HepG2 (cell line): ENCODE results near the gene PPOX. TPM values are rescaled to one million over a fixed set of nuclear protein-coding genes. Genes with fewer than 3 reads are reported as not detected.

ENCODE experiments used
- ATAC-seq: fragments of 200-7000 bp; cut with Tn5 transposase; 3 replicates; pipeline ENCODE4 v1.9.1; 2020; ENCODE audit warnings: mild to moderate bottlenecking, moderate library complexity
- Bru-seq: library from RNA; stranded (reverse); fragments of 400-500 nt; gene quantifications from one replicate; lab custom pipeline; 2021; lab: Mats Ljungman, UMichigan
- BruChase-seq, 2 experiments: library from RNA; stranded (reverse); fragments of 400-500 nt; gene quantifications; one replicate each; lab custom pipeline; 2021; lab: Mats Ljungman, UMichigan
- BruUV-seq: library from RNA; stranded (reverse); fragments of 400-500 nt; replicated peaks from 2 replicates; lab custom pipeline; 2021; lab: Mats Ljungman, UMichigan
- CTCF ChIA-PET: fragments of 300-600 bp; formaldehyde crosslinking; extraction: SDS; loops from one replicate; lab custom pipeline; 2021; ENCODE audit warnings: low total read pairs, inconsistent platforms, low intra/inter-chr PET ratio; lab: Yijun Ruan, JAX
- POLR2A ChIA-PET: fragments of 350-600 bp; sonication (Branson Sonifier 250); formaldehyde crosslinking; loops from one replicate; lab custom pipeline; 2020; ENCODE audit warnings: antibody characterized with exemption, inconsistent platforms; lab: Yijun Ruan, JAX
- DNase-seq: peaks from one replicate; pipeline ENCODE4 v3.0.0-alpha.2; 2015; ENCODE audit warnings: low spot score
- FAIRE-seq: peaks from 3 replicates; lab custom pipeline; 2011; peaks lifted over from hg19 to GRCh38; lab: Jason Lieb, UNC
- H2AFZ ChIP-seq: one replicate; pipeline ENCODE4 v1.6.1; 2011; ENCODE audit warnings: low read length, inconsistent platforms
- H3K27ac ChIP-seq: fragments of 300-600 bp; 3 replicates; pipeline ENCODE4 v1.8.0; 2011; ENCODE audit warnings: mixed run types, mild to moderate bottlenecking, mixed read lengths, low read length, inconsistent platforms; ENCODE audit not compliant: insufficient read depth; ENCODE audit errors: extremely low read length
- H3K27me3 ChIP-seq, 2 experiments: fragments of 200-600 bp in 1 of 2; 2 replicates in 1 of 2; 3 replicates in 1 of 2; pipeline versions ENCODE4 v1.6.0 to v1.8.0; 2011; ENCODE audit warnings: low read length in 2 of 2, mild to moderate bottlenecking in 2 of 2, moderate library complexity in 2 of 2, inconsistent platforms in 1 of 2; ENCODE audit not compliant: insufficient read depth in 2 of 2, control insufficient read depth in 1 of 2
- H3K36me3 ChIP-seq, 2 experiments: fragments of 200-600 bp in 1 of 2; replicated peaks in 1 of 2; 2 replicates in 1 of 2; 3 replicates in 1 of 2; pipeline versions ENCODE4 v1.5.1 to v1.8.0; 2011; ENCODE audit warnings: low read length in 2 of 2, inconsistent platforms in 1 of 2; ENCODE audit not compliant: insufficient read depth in 2 of 2, control insufficient read depth in 1 of 2
- H3K4me1 ChIP-seq: 2 replicates; pipeline ENCODE4 v1.5.1; 2012; ENCODE audit warnings: low read length, inconsistent platforms; ENCODE audit not compliant: insufficient read depth
- H3K4me2 ChIP-seq: 2 replicates; pipeline ENCODE4 v1.6.0; 2011; ENCODE audit warnings: low read depth, low read length, inconsistent platforms
- H3K4me3 ChIP-seq, 3 experiments: fragments of 200-600 bp in 1 of 3; sonication (generic), shearing (Covaris generic) in 1 of 3; replicated peaks in 1 of 3; 2 replicates each; pipeline ENCODE4 v1.5.1; 2011 to 2016; ENCODE audit warnings: low read length in 3 of 3, inconsistent platforms in 2 of 3, low read depth in 2 of 3, mild to moderate bottlenecking in 2 of 3, control low read depth in 1 of 3, mixed read lengths in 1 of 3; ENCODE audit not compliant: insufficient read depth in 1 of 3
- H3K79me2 ChIP-seq: one replicate; pipeline ENCODE4 v1.6.1; 2011; ENCODE audit warnings: low read length, inconsistent platforms; ENCODE audit not compliant: insufficient read depth
- H3K9ac ChIP-seq: 2 replicates; pipeline ENCODE4 v1.6.0; 2011; ENCODE audit warnings: mild to moderate bottlenecking, low read depth, low read length, inconsistent platforms; ENCODE audit not compliant: insufficient read depth
- H3K9me3 ChIP-seq: 2 replicates; pipeline ENCODE4 v1.5.1; 2012; ENCODE audit warnings: mild to moderate bottlenecking, low read length
- H4K20me1 ChIP-seq: 2 replicates; pipeline ENCODE4 v1.6.0; 2011; ENCODE audit warnings: inconsistent platforms, mild to moderate bottlenecking, low read length, moderate library complexity; ENCODE audit not compliant: insufficient read depth
- DMTF1 ChIP-seq: sonication (generic); formaldehyde crosslinking; IDR thresholded peaks from 2 replicates; pipeline ENCODE4 v1.4.0; 2020; ENCODE audit warnings: mild to moderate bottlenecking, missing genetic modification reagents
- JUN ChIP-seq: sonication (generic); formaldehyde crosslinking; IDR thresholded peaks from 2 replicates; pipeline ENCODE4 v1.4.0; 2020; ENCODE audit warnings: mild to moderate bottlenecking, missing genetic modification reagents
- KLF16 ChIP-seq, 2 experiments: sonication (generic) in 1 of 2; formaldehyde crosslinking in 1 of 2; IDR thresholded peaks; 2 replicates each; pipeline versions ENCODE4 v1.6.1 to v1.8.0; 2016 to 2023; ENCODE audit warnings: missing genetic modification reagents in 2 of 2, missing compliant biosample characterization in 1 of 2
- NR0B2 ChIP-seq: sonication (generic); formaldehyde crosslinking; IDR thresholded peaks from 2 replicates; pipeline ENCODE4 v1.4.0; 2020; ENCODE audit warnings: mild to moderate bottlenecking, missing genetic modification reagents
- RNF219 ChIP-seq: sonication (generic); formaldehyde crosslinking; IDR thresholded peaks from 2 replicates; pipeline ENCODE4 v1.5.0; 2020; ENCODE audit warnings: mild to moderate bottlenecking, missing genetic modification reagents
- TMF1 ChIP-seq: sonication (generic); formaldehyde crosslinking; IDR thresholded peaks from 2 replicates; pipeline ENCODE4 v1.8.1; 2022; ENCODE audit warnings: low read depth, missing genetic modification reagents
- ZNF331 ChIP-seq: sonication (generic); formaldehyde crosslinking; IDR thresholded peaks from 2 replicates; pipeline ENCODE4 v1.4.0; 2020; ENCODE audit warnings: missing genetic modification reagents
- ZNF788 ChIP-seq: sonication (generic); formaldehyde crosslinking; IDR thresholded peaks from 2 replicates; pipeline ENCODE4 v1.5.0; 2020; ENCODE audit warnings: mild to moderate bottlenecking, missing genetic modification reagents, borderline replicate concordance
- WGBS: methylation state at CpG from one replicate; pipeline ENCODE4 v1.1.6; 2017; ENCODE audit warnings: low lambda C conversion rate; 5-methylcytosine and 5-hydroxymethylcytosine counted together
- in situ Hi-C: cut with HindIII; loops from 2 replicates; pipeline ENCODE4 v1.10.0; 2017; ENCODE audit warnings: low pct_unique_long_range_greater_than_20kb; ENCODE audit not compliant: extremely low pct_ligation_motif_present
- intact Hi-C: fragments of 100-400 bp; cut with micrococcal nuclease; formaldehyde crosslinking; loops from one replicate; pipeline ENCODE4 v1.10.0; 2022; ENCODE audit not compliant: unreplicated experiment
- long read RNA-seq, 2 experiments: library from RNA in 1 of 2; library from polyadenylated mRNA in 1 of 2; stranded (forward) in 1 of 2; unstranded in 1 of 2; transcript quantifications; one replicate each; pipeline ENCODE4 v2.0.0, GENCODE V29; 2019 to 2022
- polyA minus RNA-seq, 3 experiments: library from RNA; depleted of rRNA, polyadenylated mRNA; stranded (reverse); fragments of >200 nt; gene quantifications; 2 replicates each; pipeline ENCODE4 v1.2.3, GENCODE V29; 2011; ENCODE audit warnings: low replicate concordance in 1 of 3
- polyA plus RNA-seq, 8 experiments: library from polyadenylated mRNA; depleted of rRNA in 3 of 8; stranded (reverse) in 7 of 8; unstranded in 1 of 8; fragments of >200 nt; fragmentation: Illumina TruSeq in 4 of 8; extraction: Trizol in 4 of 8; gene quantifications; 2 replicates each; pipeline versions ENCODE4 v1.2.1 to v1.2.3, GENCODE V29; 2011 to 2016; ENCODE audit warnings: low read depth in 4 of 8, missing spikeins in 1 of 8, mixed read lengths in 1 of 8; ENCODE audit not compliant: insufficient read depth in 1 of 8
- total RNA-seq, 5 experiments: library from RNA; depleted of rRNA; stranded (reverse); fragments of >200 nt; fragmentation: Illumina TruSeq; extraction: Trizol; gene quantifications; 2 replicates each; pipeline ENCODE4 v1.2.3, GENCODE V29; 2016; ENCODE audit warnings: low read depth in 1 of 5

The PPOX gene
- total RNA-seq (2016; rRNA removed; fragmentation: Illumina TruSeq; extraction: Trizol) (13.0 and 15.5 TPM in 2 replicates), polyA plus RNA-seq (2011; rRNA removed) (25.2 and 27.7 TPM in 2 replicates), polyA minus RNA-seq (2011; rRNA and poly(A)+ RNA removed; ENCODE audit: low replicate concordance) (26.5 and 36.9 TPM in 2 replicates), Bru-seq, nascent RNA (percentile 46 among the genes with signal in this experiment), BruChase-seq, experiment 1, labeled RNA remaining after a 6-hour chase (percentile 35 among the genes with signal in this experiment), BruChase-seq, experiment 2, labeled RNA remaining after a 2-hour chase (percentile 42 among the genes with signal in this experiment)
- 3.1 and 3.7 TPM in 2 replicates for total RNA-seq (2016; cell fraction: cytosol; rRNA removed; fragmentation: Illumina TruSeq; extraction: Trizol; ENCODE audit: low read depth)
- total RNA-seq (2016; cell fraction: insoluble cytoplasmic fraction; rRNA removed; fragmentation: Illumina TruSeq; extraction: Trizol), result 12.8 and 14.3 TPM in 2 replicates
- 3.1 and 5.2 TPM in 2 replicates for total RNA-seq (2016; cell fraction: membrane; rRNA removed; fragmentation: Illumina TruSeq; extraction: Trizol)
- 13.9 and 14.4 TPM in 2 replicates for total RNA-seq (2016; cell fraction: nucleus; rRNA removed; fragmentation: Illumina TruSeq; extraction: Trizol)
- 10.4 and 16.6 TPM in 2 replicates for polyA plus RNA-seq (2011; cell fraction: cytosol; rRNA removed)
- polyA plus RNA-seq (2011; cell fraction: nucleus; rRNA removed), result 73.0 and 77.7 TPM in 2 replicates
- polyA plus RNA-seq (2012), result 11.1 and 11.9 TPM in 2 replicates
- polyA plus RNA-seq (2016; cell fraction: cytosol; fragmentation: Illumina TruSeq; extraction: Trizol; ENCODE audit: low read depth), result 1.2 and 1.9 TPM in 2 replicates
- 7.2 and 7.7 TPM in 2 replicates for polyA plus RNA-seq (2016; cell fraction: insoluble cytoplasmic fraction; fragmentation: Illumina TruSeq; extraction: Trizol; ENCODE audit: low read depth)
- 1.7 and 4.1 TPM in 2 replicates for polyA plus RNA-seq (2016; cell fraction: membrane; fragmentation: Illumina TruSeq; extraction: Trizol; ENCODE audit: low read depth)
- polyA plus RNA-seq (2016; cell fraction: nucleus; fragmentation: Illumina TruSeq; extraction: Trizol; ENCODE audit: insufficient read depth, low read depth), result 32.1 and 34.2 TPM in 2 replicates
- polyA minus RNA-seq (2011; cell fraction: cytosol; rRNA and poly(A)+ RNA removed), result 4.8 and 8.6 TPM in 2 replicates
- polyA minus RNA-seq (2011; cell fraction: nucleus; rRNA and poly(A)+ RNA removed), result 17.8 and 19.4 TPM in 2 replicates
- long read RNA-seq, experiment 1, transcript PPOX-202 (13 exons, 1,740 nt), result major isoform, 10 of 20 reads
- long read RNA-seq, experiment 1, partial matches to known transcripts, result 2 of 20 reads
- long read RNA-seq, experiment 1, other reads (novel, unspliced or antisense), result 6 of 20 reads
- long read RNA-seq, experiment 2, transcript PPOX-202 (13 exons, 1,740 nt), result major isoform, 10 of 27 reads
- long read RNA-seq, experiment 2, partial matches to known transcripts, result 4 of 27 reads
- long read RNA-seq, experiment 2, other reads (novel, unspliced or antisense), result 10 of 27 reads

GRCh38 chr1:161165742-161166668, at the start of gene PPOX:
PPOX (plus strand) TSS chr1:161166426; CDS start chr1:161166848, 422 bp downstream.
- ATAC-seq, result peak; percentile 96
- Histone ChIP-seq H3K27ac (peak within 1 kb of the TSS; percentile 62), H4K20me1 (no peaks in the 10 kb centered on the region), H3K9me3 (no peaks in the 10 kb centered on the region), H3K4me1 (peaks cover 25% of the 10 kb centered on the region), H2AFZ (peak within 1 kb of the TSS; percentile 35), H3K36me3 (peaks cover 16 to 38% of the 10 kb centered on the region in 2 experiments), H3K27me3 (no peaks in the 10 kb centered on the region), H3K4me2 (peak within 1 kb of the TSS; percentile 84), H3K9ac (peak within 1 kb of the TSS; percentile 80), H3K4me3 (peak within 1 kb of the TSS; percentile 71 to 88 (median 74)), H3K79me2 (peaks cover 2% of the 10 kb centered on the region)
- FAIRE-seq, result peak; percentile 95
- intact Hi-C loops, result no loop called here
- BruUV-seq, result no TSS peak
- WGBS, result under 1% methylated on average over 30 of the region's 54 CpGs
- peak; percentile 97 for DNase-seq
- POLR2A ChIA-PET, result interaction anchor here (0.8 to 2.9 kb wide), 20 partner anchors 9 to 221 kb away, joined by 3 to 30 read pairs (median 5); partner anchors contain the start of genes ADAMTS4, APOA2, B4GALT3 and DEDD
- CTCF ChIA-PET, result interaction anchor here (1.7 kb wide), 1 partner anchor 12 kb away, joined by 4 read pairs; the partner anchor contains the start of gene B4GALT3
- in situ Hi-C loops, result no loop called here
- peak; percentile 86 to 94; a peak in 3 of 4 replicates for TF ChIP-seq KLF16 (CRISPR knock-in tag; IDR thresholded peaks at IDR 0.05)
- TF ChIP-seq JUN (CRISPR knock-in tag), result no peak
- no peak for TF ChIP-seq TMF1 (CRISPR knock-in tag)
- TF ChIP-seq DMTF1, result peak; percentile 99; the same call in 1 of the 2 replicates
- no peak for TF ChIP-seq ZNF331 (CRISPR knock-in tag)
- TF ChIP-seq ZNF788 (CRISPR knock-in tag), result 0 out of 2 replicates have a peak, but pooled peaks have one; percentile 53
- no peak for TF ChIP-seq RNF219 (CRISPR knock-in tag)
- TF ChIP-seq NR0B2, result no peak
